ENCODE results near the gene CHRDL1. TPM values are rescaled to one million over a fixed set of nuclear protein-coding genes. Genes with fewer than 3 reads are reported as not detected.
A peak's percentile ranks its signal among the peaks of the same experiment; 100 is the strongest.

The CHRDL1 gene
- total RNA-seq, 1 donor from 2014 or later, result 4.8 TPM

GRCh38 chrX:110732266-110732665, 63.4 kb downstream of the CHRDL1 start:
- Mint-ChIP-seq H3K4me1 (ENCODE audit: low read depth, unreplicated experiment) (peaks cover 36% of the 10 kb centered on the region), H3K9me3 (ENCODE audit: unreplicated experiment) (no peaks in the 10 kb centered on the region), H3K36me3 (ENCODE audit: low read depth, unreplicated experiment) (no peaks in the 10 kb centered on the region), H3K4me3 (ENCODE audit: unreplicated experiment) (no peak overlapping the region), H3K27ac (ENCODE audit: unreplicated experiment) (no peak overlapping the region), H3K27me3 (ENCODE audit: low read depth, unreplicated experiment) (no peaks in the 10 kb centered on the region)
- Histone ChIP-seq H3K4me1 (ENCODE audit: insufficient read depth, low read length) (peaks cover 14% of the 10 kb centered on the region), H2AFZ (ENCODE audit: low read depth, low read length) (no peak overlapping the region), H3K27me3 (ENCODE audit: insufficient read depth, low read length) (no peaks in the 10 kb centered on the region), H4K20me1 (ENCODE audit: insufficient read depth, low read length) (no peaks in the 10 kb centered on the region), H3K79me2 (ENCODE audit: insufficient read depth, low read length) (no peaks in the 10 kb centered on the region), H3K9ac (ENCODE audit: low read length) (no peak overlapping the region), H3K9me3 (ENCODE audit: insufficient read depth, low read depth, low read length) (no peaks in the 10 kb centered on the region), H3K4me2 (ENCODE audit: low read length) (no peak overlapping the region), H3K27ac (ENCODE audit: low read depth, low read length) (no peak overlapping the region), H3K4me3 (ENCODE audit: insufficient read depth, low read depth, low read length) (no peak overlapping the region), H3K36me3 (ENCODE audit: insufficient read depth, low read length) (no peaks in the 10 kb centered on the region)
- TF ChIP-seq, protein P1, sequence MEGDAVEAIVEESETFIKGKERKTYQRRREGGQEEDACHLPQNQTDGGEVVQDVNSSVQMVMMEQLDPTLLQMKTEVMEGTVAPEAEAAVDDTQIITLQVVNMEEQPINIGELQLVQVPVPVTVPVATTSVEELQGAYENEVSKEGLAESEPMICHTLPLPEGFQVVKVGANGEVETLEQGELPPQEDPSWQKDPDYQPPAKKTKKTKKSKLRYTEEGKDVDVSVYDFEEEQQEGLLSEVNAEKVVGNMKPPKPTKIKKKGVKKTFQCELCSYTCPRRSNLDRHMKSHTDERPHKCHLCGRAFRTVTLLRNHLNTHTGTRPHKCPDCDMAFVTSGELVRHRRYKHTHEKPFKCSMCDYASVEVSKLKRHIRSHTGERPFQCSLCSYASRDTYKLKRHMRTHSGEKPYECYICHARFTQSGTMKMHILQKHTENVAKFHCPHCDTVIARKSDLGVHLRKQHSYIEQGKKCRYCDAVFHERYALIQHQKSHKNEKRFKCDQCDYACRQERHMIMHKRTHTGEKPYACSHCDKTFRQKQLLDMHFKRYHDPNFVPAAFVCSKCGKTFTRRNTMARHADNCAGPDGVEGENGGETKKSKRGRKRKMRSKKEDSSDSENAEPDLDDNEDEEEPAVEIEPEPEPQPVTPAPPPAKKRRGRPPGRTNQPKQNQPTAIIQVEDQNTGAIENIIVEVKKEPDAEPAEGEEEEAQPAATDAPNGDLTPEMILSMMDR (IDR thresholded peaks at IDR 0.05; ENCODE audit: insufficient read depth, low read depth, low read length), result no peak
- no peak for TF ChIP-seq EZH2 (IDR thresholded peaks at IDR 0.05; ENCODE audit: insufficient read depth, low read length)
- FAIRE-seq (peak; percentile 47), DNase-seq (ENCODE audit: low read depth) (no peak)

DNA sequence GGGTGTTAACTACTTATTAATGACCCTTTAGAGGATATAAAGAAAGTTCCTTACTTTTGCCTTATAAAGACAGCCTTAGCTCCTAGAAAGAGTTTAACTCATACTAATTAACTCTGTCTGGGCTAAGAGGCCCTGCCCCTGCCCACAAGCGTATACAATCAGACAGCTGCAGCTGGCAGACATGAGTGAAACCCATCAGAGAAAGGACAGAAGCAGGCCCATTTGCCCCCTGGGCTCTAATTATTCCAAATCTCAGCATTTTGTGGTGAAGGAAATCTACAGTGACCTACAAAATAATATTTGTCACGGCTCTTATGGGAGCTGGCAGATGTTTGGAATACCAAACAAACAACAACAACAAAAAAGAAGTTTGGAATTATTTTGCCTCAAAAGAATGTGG, 71.8 kb downstream of the CHRDL1 start:
- FAIRE-seq, result peak; percentile 29

DNA sequence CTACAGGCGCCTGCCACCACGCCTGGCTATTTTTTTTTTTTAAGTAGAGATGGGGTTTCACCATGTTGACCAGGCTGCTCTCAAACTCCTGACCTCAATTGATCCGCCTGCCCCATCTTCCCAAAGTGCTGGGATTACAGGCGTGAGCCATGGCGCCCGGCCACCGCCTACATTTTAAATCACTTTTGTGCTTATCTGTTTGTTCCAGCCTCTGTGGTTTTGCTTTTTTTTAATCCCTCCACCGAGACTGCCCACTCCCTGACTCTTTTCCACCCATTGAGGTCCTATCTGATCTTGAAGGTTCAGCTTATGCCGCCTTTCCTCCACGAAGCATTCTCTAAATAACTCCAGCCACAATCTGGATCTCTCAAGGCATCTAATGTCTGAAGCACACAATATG, 73.5 kb downstream of the CHRDL1 start:
- no peak overlapping the region for H3K9ac ChIP-seq (ENCODE audit: low read length)
- FAIRE-seq (no peak), DNase-seq (ENCODE audit: low read depth) (no peak)
- H3K4me3 Mint-ChIP-seq (ENCODE audit: unreplicated experiment), result no peak overlapping the region
- H3K79me2 ChIP-seq (ENCODE audit: insufficient read depth, low read length), result no peaks in the 10 kb centered on the region
- H3K36me3 Mint-ChIP-seq (ENCODE audit: low read depth, unreplicated experiment), result no peaks in the 10 kb centered on the region
- H3K27me3 ChIP-seq (ENCODE audit: insufficient read depth, low read length), result no peaks in the 10 kb centered on the region
- H4K20me1 ChIP-seq (ENCODE audit: insufficient read depth, low read length), result no peaks in the 10 kb centered on the region
- no peak overlapping the region for H2AFZ ChIP-seq (ENCODE audit: low read depth, low read length)
- no peak overlapping the region for H3K4me2 ChIP-seq (ENCODE audit: low read length)
- H3K27me3 Mint-ChIP-seq (ENCODE audit: low read depth, unreplicated experiment), result no peaks in the 10 kb centered on the region
- H3K4me1 Mint-ChIP-seq (ENCODE audit: low read depth, unreplicated experiment), result peaks cover 8% of the 10 kb centered on the region
- no peak for TF ChIP-seq EZH2 (IDR thresholded peaks at IDR 0.05; ENCODE audit: insufficient read depth, low read length)
- TF ChIP-seq, protein P1 (IDR thresholded peaks at IDR 0.05; ENCODE audit: insufficient read depth, low read depth, low read length), result no peak
- H3K9me3 Mint-ChIP-seq (ENCODE audit: unreplicated experiment), result no peaks in the 10 kb centered on the region
- H3K27ac ChIP-seq (ENCODE audit: low read depth, low read length), result no peak overlapping the region
- no peaks in the 10 kb centered on the region for H3K36me3 ChIP-seq (ENCODE audit: insufficient read depth, low read length)
- H3K27ac Mint-ChIP-seq (ENCODE audit: unreplicated experiment), result no peak overlapping the region
- H3K9me3 ChIP-seq (ENCODE audit: insufficient read depth, low read depth, low read length), result no peaks in the 10 kb centered on the region
- no peaks in the 10 kb centered on the region for H3K4me1 ChIP-seq (ENCODE audit: insufficient read depth, low read length)
- H3K4me3 ChIP-seq (ENCODE audit: insufficient read depth, low read depth, low read length), result no peak overlapping the region

More for the DNA sequence above, 71.8 kb downstream of the CHRDL1 start:
- Histone ChIP-seq H3K9ac (ENCODE audit: low read length) (no peak overlapping the region), H4K20me1 (ENCODE audit: insufficient read depth, low read length) (no peaks in the 10 kb centered on the region), H3K9me3 (ENCODE audit: insufficient read depth, low read depth, low read length) (no peaks in the 10 kb centered on the region), H3K27me3 (ENCODE audit: insufficient read depth, low read length) (no peaks in the 10 kb centered on the region), H3K36me3 (ENCODE audit: insufficient read depth, low read length) (no peaks in the 10 kb centered on the region), H3K4me3 (ENCODE audit: insufficient read depth, low read depth, low read length) (no peak overlapping the region), H3K4me2 (ENCODE audit: low read length) (no peak overlapping the region), H3K79me2 (ENCODE audit: insufficient read depth, low read length) (no peaks in the 10 kb centered on the region), H3K27ac (ENCODE audit: low read depth, low read length) (no peak overlapping the region), H3K4me1 (ENCODE audit: insufficient read depth, low read length) (no peaks in the 10 kb centered on the region), H2AFZ (ENCODE audit: low read depth, low read length) (no peak overlapping the region)
- Mint-ChIP-seq H3K4me3 (ENCODE audit: unreplicated experiment) (no peak overlapping the region), H3K27ac (ENCODE audit: unreplicated experiment) (no peak overlapping the region), H3K27me3 (ENCODE audit: low read depth, unreplicated experiment) (no peaks in the 10 kb centered on the region), H3K36me3 (ENCODE audit: low read depth, unreplicated experiment) (no peaks in the 10 kb centered on the region), H3K4me1 (ENCODE audit: low read depth, unreplicated experiment) (peaks cover 8% of the 10 kb centered on the region), H3K9me3 (ENCODE audit: unreplicated experiment) (no peaks in the 10 kb centered on the region)
- no peak for DNase-seq (ENCODE audit: low read depth)
- TF ChIP-seq, protein P1 (IDR thresholded peaks at IDR 0.05; ENCODE audit: insufficient read depth, low read depth, low read length), result no peak
- TF ChIP-seq EZH2 (IDR thresholded peaks at IDR 0.05; ENCODE audit: insufficient read depth, low read length), result no peak
